Measurements from ENCODE around the gene GAL3ST3. TPM values are rescaled to one million over a fixed set of nuclear protein-coding genes. Genes with fewer than 3 reads are reported as not detected.

GAL3ST3 gene
- total and polyA plus RNA-seq, 8 donors, result 0.09 to 0.63 (median 0.20) TPM; not detected in 3

DNA sequence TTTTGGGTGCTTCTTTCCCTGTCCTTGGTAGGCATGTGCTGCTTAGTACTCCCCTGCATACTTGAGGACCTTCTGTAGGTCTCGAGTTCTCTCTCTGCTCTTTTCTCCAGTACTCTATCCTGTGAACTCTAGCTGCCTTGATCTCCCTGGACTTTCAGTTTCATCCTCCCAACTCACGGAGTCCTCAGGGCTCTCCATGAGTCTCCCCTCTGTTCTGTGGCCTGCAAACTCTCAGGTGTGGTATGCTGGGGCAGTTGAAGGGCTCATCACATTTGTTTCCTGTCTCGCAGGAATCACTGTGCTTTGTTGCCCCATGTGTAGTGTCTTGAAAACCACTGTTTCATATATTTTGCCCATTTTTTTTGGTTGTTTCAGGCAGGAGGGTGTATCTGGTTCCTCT is 17.8 kb upstream of the GAL3ST3 start:
- DNase-seq (no peak), ATAC-seq (no peak)
- intact Hi-C loops (cut with DNase I), result no loop called here
- H3K4me1 ChIP-seq, result peaks cover 14 to 40% of the 10 kb centered on the region in 2 donors
- H3K36me3 ChIP-seq, result peaks cover 0 to 71% of the 10 kb centered on the region in 2 donors
- no peaks in the 10 kb centered on the region for H3K27me3 ChIP-seq
- TF ChIP-seq, protein P1, sequence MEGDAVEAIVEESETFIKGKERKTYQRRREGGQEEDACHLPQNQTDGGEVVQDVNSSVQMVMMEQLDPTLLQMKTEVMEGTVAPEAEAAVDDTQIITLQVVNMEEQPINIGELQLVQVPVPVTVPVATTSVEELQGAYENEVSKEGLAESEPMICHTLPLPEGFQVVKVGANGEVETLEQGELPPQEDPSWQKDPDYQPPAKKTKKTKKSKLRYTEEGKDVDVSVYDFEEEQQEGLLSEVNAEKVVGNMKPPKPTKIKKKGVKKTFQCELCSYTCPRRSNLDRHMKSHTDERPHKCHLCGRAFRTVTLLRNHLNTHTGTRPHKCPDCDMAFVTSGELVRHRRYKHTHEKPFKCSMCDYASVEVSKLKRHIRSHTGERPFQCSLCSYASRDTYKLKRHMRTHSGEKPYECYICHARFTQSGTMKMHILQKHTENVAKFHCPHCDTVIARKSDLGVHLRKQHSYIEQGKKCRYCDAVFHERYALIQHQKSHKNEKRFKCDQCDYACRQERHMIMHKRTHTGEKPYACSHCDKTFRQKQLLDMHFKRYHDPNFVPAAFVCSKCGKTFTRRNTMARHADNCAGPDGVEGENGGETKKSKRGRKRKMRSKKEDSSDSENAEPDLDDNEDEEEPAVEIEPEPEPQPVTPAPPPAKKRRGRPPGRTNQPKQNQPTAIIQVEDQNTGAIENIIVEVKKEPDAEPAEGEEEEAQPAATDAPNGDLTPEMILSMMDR (IDR thresholded peaks at IDR 0.05), result no peak
- H3K9me3 ChIP-seq, result no peaks in the 10 kb centered on the region
- no peak overlapping the region for H3K27ac ChIP-seq
- H3K4me3 ChIP-seq, result no peak overlapping the region

DNA sequence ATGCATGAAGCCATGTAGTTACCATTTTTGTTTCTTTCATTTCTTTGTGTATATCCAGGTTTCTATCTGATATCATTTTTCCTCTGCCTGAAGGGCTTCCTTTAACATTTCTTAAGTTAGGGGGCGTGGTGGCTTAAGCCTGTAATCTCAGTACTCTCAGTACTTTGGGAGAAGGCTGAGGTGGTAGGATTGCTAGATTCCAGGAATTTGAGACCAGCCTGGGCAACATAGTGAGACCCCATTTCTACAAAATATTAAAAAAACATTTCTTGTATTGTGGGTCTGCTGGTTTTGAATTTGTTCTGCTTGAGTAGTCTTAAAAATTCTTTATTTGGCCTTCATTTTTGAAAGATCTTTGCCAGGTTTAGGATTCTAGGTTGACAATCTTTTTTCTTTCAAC is 15.6 kb upstream of the GAL3ST3 start:
- H3K9me3 ChIP-seq, result no peaks in the 10 kb centered on the region
- ATAC-seq, result no peak
- H3K4me1 ChIP-seq, result peaks cover 14 to 28% of the 10 kb centered on the region in 2 donors
- peaks cover 0 to 93% of the 10 kb centered on the region in 2 donors for H3K36me3 ChIP-seq
- H3K4me3 ChIP-seq, result no peak overlapping the region
- no peak overlapping the region for H3K27ac ChIP-seq
- DNase-seq, result no peak
- intact Hi-C loops (cut with DNase I), result no loop called here
- H3K27me3 ChIP-seq, result no peaks in the 10 kb centered on the region
- TF ChIP-seq, protein P1 (IDR thresholded peaks at IDR 0.05), result no peak

GRCh38 chr11:66063900-66064299 is 14.9 kb upstream of the GAL3ST3 start:
- intact Hi-C loops (cut with DNase I), result no loop called here
- ATAC-seq, result no peak

GRCh38 chr11:66062408-66062807 is 13.4 kb upstream of the GAL3ST3 start:
- intact Hi-C loops (cut with DNase I), result no loop called here
- no peak for ATAC-seq

More at GRCh38 chr11:66063900-66064299, 14.9 kb upstream of the GAL3ST3 start:
- Histone ChIP-seq H3K9me3 (no peaks in the 10 kb centered on the region), H3K4me1 (peaks cover 8 to 21% of the 10 kb centered on the region in 2 donors), H3K36me3 (peaks cover 0 to 99% of the 10 kb centered on the region in 2 donors), H3K27ac (no peak overlapping the region), H3K4me3 (no peak overlapping the region), H3K27me3 (no peaks in the 10 kb centered on the region)
- TF ChIP-seq, protein P1 (IDR thresholded peaks at IDR 0.05), result no peak
- DNase-seq, result no peak

GRCh38 chr11:66061268-66061667 is 12.3 kb upstream of the GAL3ST3 start:
- H3K4me3 ChIP-seq, result no peak overlapping the region
- no peaks in the 10 kb centered on the region for H3K27me3 ChIP-seq
- TF ChIP-seq, protein P1 (IDR thresholded peaks at IDR 0.05), result no peak
- H3K9me3 ChIP-seq, result no peaks in the 10 kb centered on the region
- ATAC-seq, result no peak
- intact Hi-C loops (cut with DNase I), result no loop called here
- H3K36me3 ChIP-seq, result peaks cover 0 to 100% of the 10 kb centered on the region in 2 donors
- H3K27ac ChIP-seq, result no peak overlapping the region
- H3K4me1 ChIP-seq, result peaks cover 0 to 3% of the 10 kb centered on the region in 2 donors
- no peak for DNase-seq

More at GRCh38 chr11:66062408-66062807, 13.4 kb upstream of the GAL3ST3 start:
- no peak overlapping the region for H3K27ac ChIP-seq
- peaks cover 0 to 7% of the 10 kb centered on the region in 2 donors for H3K4me1 ChIP-seq
- no peak for DNase-seq
- H3K9me3 ChIP-seq, result no peaks in the 10 kb centered on the region
- H3K36me3 ChIP-seq, result peaks cover 0 to 100% of the 10 kb centered on the region in 2 donors
- H3K27me3 ChIP-seq, result no peaks in the 10 kb centered on the region
- H3K4me3 ChIP-seq, result no peak overlapping the region
- TF ChIP-seq, protein P1 (IDR thresholded peaks at IDR 0.05), result no peak
